Activated T-helper 17 cell treated with anti-CD3 and anti-CD28 coated beads, Interleukin-2, amount 50 U/mL, for 72 hours (primary cell): Measurements from ENCODE around the gene OLFM2. TPM values are rescaled to one million over a fixed set of nuclear protein-coding genes. Genes with fewer than 3 reads are reported as not detected.

ENCODE experiments used
- ATAC-seq: fragments of 150-1000 bp; cut with Tn5 transposase; replicated peaks from 2 replicates; pipeline ENCODE4 v1.10.0; 2021; ENCODE audit warnings: mild to moderate bottlenecking, moderate library complexity
- H3K27ac Mint-ChIP-seq: one replicate; pipeline ENCODE4 v1.8.0; 2022; ENCODE audit warnings: mixed read lengths
- H3K27me3 Mint-ChIP-seq: one replicate; pipeline ENCODE4 v1.8.0; 2022; ENCODE audit warnings: mixed read lengths
- H3K36me3 Mint-ChIP-seq: one replicate; pipeline ENCODE4 v1.8.0; 2022; ENCODE audit warnings: low read depth, mild to moderate bottlenecking, mixed read lengths
- H3K4me1 Mint-ChIP-seq: one replicate; pipeline ENCODE4 v1.8.0; 2022; ENCODE audit warnings: mixed read lengths
- H3K4me3 Mint-ChIP-seq: one replicate; pipeline ENCODE4 v1.8.0; 2022; ENCODE audit warnings: mild to moderate bottlenecking, mixed read lengths
- H3K9me3 Mint-ChIP-seq: one replicate; pipeline ENCODE4 v1.8.0; 2022; ENCODE audit warnings: mixed read lengths
- total RNA-seq, 2 donors: library from RNA; stranded (reverse); gene quantifications; one replicate each; pipeline ENCODE4 v1.2.3, GENCODE V29; 2022

OLFM2 gene
- total RNA-seq, 2 donors from 2014 or later = 1.6 to 7.4 TPM

- H3K36me3 Mint-ChIP-seq = no peaks in the 10 kb centered on the region
- no peaks in the 10 kb centered on the region for H3K4me1 Mint-ChIP-seq
- ATAC-seq = no peak
- H3K9me3 Mint-ChIP-seq = no peaks in the 10 kb centered on the region
- H3K4me3 Mint-ChIP-seq = no peak overlapping the region
- peaks cover 3% of the 10 kb centered on the region for H3K27me3 Mint-ChIP-seq
- H3K27ac Mint-ChIP-seq = no peak overlapping the region
These were observed 27.1 kb downstream of the OLFM2 start for GRCh38 chr19:9909251-9909650.

DNA sequence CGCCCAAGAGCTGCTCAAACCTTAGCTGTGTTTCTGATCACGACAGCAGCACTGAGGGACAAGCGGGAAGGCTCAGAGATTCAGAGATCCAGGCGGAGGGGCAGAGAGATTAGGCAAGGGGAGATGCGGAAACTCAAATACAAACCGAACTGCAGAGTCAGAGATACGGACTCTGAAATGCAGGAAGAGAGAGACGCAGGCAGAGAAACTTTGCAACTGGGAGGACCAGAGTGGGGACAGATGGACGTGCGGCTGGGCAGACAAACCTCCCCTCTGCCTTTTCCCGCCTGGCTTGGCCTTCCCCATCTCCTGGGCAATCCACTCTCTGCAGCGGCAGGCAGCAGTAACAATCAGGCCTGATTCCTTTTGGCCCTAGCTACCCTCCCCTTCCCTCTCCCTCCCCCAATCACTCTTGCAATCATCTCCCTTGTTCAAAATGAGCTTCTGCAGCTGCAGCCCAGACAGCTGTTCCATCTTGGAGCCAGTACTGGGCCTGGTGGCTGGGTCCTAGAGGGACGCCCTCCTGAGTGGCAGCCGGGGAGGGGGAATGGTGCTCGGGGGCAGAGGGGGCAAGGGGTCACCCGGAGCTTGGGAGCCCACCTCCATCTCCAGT lies 29.7 kb downstream of the OLFM2 start:
- Mint-ChIP-seq H3K9me3 (no peaks in the 10 kb centered on the region), H3K36me3 (no peaks in the 10 kb centered on the region)
- ATAC-seq = no peak

GRCh38 chr19:9903336-9903735 lies 33.0 kb downstream of the OLFM2 start:
- no peak overlapping the region for H3K4me3 Mint-ChIP-seq
- H3K9me3 Mint-ChIP-seq = no peaks in the 10 kb centered on the region
- ATAC-seq = no peak
- no peaks in the 10 kb centered on the region for H3K36me3 Mint-ChIP-seq
- H3K27me3 Mint-ChIP-seq = peaks cover 12% of the 10 kb centered on the region
- H3K27ac Mint-ChIP-seq = no peak overlapping the region
- H3K4me1 Mint-ChIP-seq = no peaks in the 10 kb centered on the region

More for the DNA sequence above, 29.7 kb downstream of the OLFM2 start:
- Mint-ChIP-seq H3K4me3 (no peak overlapping the region), H3K27ac (no peak overlapping the region), H3K27me3 (peaks cover 9% of the 10 kb centered on the region), H3K4me1 (no peaks in the 10 kb centered on the region)

- no peaks in the 10 kb centered on the region for H3K36me3 Mint-ChIP-seq
- H3K4me1 Mint-ChIP-seq = no peaks in the 10 kb centered on the region
- no peak overlapping the region for H3K27ac Mint-ChIP-seq
- no peak overlapping the region for H3K4me3 Mint-ChIP-seq
- H3K27me3 Mint-ChIP-seq = peaks cover 12% of the 10 kb centered on the region
- no peaks in the 10 kb centered on the region for H3K9me3 Mint-ChIP-seq
- no peak for ATAC-seq
These were observed 34.7 kb downstream of the OLFM2 start for GRCh38 chr19:9901642-9902041.

DNA sequence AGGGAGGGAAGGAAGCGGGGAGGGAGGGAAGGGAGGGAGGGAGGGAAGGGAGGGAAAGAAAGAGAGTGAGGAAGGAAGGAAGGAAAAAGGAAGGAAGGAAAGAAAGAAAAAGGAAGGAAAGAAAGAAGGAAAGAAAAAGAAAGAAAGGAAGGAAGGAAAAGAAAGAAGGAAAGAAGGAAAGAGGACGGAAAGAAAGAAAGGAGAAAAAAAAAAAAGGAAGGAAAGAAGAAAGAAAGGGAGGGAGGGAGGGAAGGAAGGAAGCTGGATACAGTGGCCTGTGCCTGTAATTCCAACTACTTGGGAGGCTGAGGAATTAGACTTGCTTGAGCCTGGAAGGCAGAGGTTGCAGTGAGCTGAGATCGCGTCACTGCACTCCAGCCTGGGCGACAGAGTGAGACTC lies 35.3 kb downstream of the OLFM2 start:
- H3K36me3 Mint-ChIP-seq = no peaks in the 10 kb centered on the region
- H3K4me3 Mint-ChIP-seq = no peak overlapping the region
- ATAC-seq = no peak
- peaks cover 12% of the 10 kb centered on the region for H3K27me3 Mint-ChIP-seq
- no peaks in the 10 kb centered on the region for H3K9me3 Mint-ChIP-seq
- no peaks in the 10 kb centered on the region for H3K4me1 Mint-ChIP-seq
- H3K27ac Mint-ChIP-seq = no peak overlapping the region

DNA sequence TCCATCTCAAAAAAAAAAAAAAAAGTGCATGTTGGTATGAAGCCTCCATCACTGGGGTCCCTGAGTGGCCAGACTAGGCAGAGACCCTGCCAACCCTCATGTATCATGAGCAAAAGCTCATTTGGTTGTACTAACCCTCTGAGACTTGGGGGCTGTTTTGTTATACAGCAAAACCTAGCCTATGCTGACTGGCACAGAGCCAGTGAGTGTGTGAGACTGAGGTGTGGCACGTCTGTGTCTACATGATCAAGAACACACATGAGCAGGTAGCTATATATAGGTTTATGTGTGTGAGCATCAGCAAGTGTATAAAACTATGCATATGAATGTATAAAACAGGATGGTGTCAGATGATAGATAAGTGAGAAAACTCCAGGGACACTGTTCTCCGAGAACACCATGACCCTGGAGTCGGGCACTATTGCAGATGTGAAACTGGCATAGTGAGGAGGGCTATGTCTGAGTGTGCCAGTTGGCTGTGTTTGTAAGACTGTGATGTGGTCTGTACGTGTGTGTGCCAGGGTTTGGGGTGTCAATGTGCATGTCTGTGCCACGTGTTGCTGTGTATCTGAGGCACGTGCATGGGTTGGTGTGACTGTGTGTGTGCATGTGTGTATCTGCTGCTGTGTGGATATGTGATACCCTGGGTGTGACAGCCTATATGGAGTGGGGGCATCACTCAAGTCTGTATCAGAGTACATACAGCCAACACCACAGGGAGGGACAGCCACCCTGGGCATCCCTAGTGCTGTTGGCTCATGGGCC lies 44.5 kb downstream of the OLFM2 start:
- no peak for ATAC-seq
- H3K4me3 Mint-ChIP-seq = no peak overlapping the region
- H3K27me3 Mint-ChIP-seq = peaks cover 11% of the 10 kb centered on the region
- H3K4me1 Mint-ChIP-seq = no peaks in the 10 kb centered on the region
- no peaks in the 10 kb centered on the region for H3K36me3 Mint-ChIP-seq
- H3K27ac Mint-ChIP-seq = no peak overlapping the region
- H3K9me3 Mint-ChIP-seq = no peaks in the 10 kb centered on the region

- Mint-ChIP-seq H3K9me3 (no peaks in the 10 kb centered on the region), H3K27me3 (peaks cover 14% of the 10 kb centered on the region), H3K36me3 (no peaks in the 10 kb centered on the region), H3K4me1 (no peaks in the 10 kb centered on the region), H3K27ac (no peak overlapping the region), H3K4me3 (no peak overlapping the region)
- no peak for ATAC-seq
These were observed 51.2 kb downstream of the OLFM2 start for GRCh38 chr19:9885077-9885552.

GRCh38 chr19:9883764-9884163 lies 52.6 kb downstream of the OLFM2 start:
- no peaks in the 10 kb centered on the region for H3K4me1 Mint-ChIP-seq
- no peak for ATAC-seq
- H3K27me3 Mint-ChIP-seq = peaks cover 11% of the 10 kb centered on the region
- H3K36me3 Mint-ChIP-seq = no peaks in the 10 kb centered on the region
- no peaks in the 10 kb centered on the region for H3K9me3 Mint-ChIP-seq
- no peak overlapping the region for H3K27ac Mint-ChIP-seq
- H3K4me3 Mint-ChIP-seq = no peak overlapping the region

DNA sequence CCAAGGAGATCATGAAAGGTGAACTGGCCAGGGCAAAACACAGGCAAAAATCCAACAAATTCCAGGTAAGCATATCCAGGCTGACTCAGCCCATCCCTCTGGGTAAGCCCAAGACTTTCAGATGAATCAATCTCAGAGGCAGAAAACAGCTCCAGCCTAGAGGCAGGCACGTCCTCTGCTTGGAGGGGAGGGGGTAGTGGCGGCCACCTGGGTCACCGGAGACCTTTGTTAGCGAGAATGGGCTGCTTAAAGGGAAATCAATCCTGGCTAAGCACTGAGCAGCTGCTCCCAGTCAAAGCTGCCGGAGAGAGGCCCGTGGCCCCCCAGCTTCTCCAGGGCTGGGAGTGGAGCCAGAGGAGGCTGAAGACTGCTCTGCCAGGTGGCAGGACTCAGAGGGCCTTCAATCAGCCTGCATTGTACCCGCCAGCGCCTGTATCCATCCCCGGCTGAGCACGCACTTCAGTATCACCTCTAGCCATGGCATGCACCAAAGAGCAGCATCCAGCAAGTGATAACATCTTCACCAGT lies 53.0 kb downstream of the OLFM2 start:
- no peak overlapping the region for H3K27ac Mint-ChIP-seq
- H3K4me3 Mint-ChIP-seq = no peak overlapping the region
- H3K27me3 Mint-ChIP-seq = peaks cover 11% of the 10 kb centered on the region
- ATAC-seq = no peak
- no peaks in the 10 kb centered on the region for H3K4me1 Mint-ChIP-seq
- no peaks in the 10 kb centered on the region for H3K36me3 Mint-ChIP-seq
- H3K9me3 Mint-ChIP-seq = no peaks in the 10 kb centered on the region

- no peaks in the 10 kb centered on the region for H3K36me3 Mint-ChIP-seq
- H3K27me3 Mint-ChIP-seq = peaks cover 3% of the 10 kb centered on the region
- H3K9me3 Mint-ChIP-seq = no peaks in the 10 kb centered on the region
- no peaks in the 10 kb centered on the region for H3K4me1 Mint-ChIP-seq
- no peak for ATAC-seq
- H3K27ac Mint-ChIP-seq = no peak overlapping the region
- H3K4me3 Mint-ChIP-seq = no peak overlapping the region
These were observed 54.6 kb downstream of the OLFM2 start for GRCh38 chr19:9881720-9882119.

- Mint-ChIP-seq H3K27ac (no peak overlapping the region), H3K27me3 (no peaks in the 10 kb centered on the region), H3K4me1 (no peaks in the 10 kb centered on the region), H3K9me3 (no peaks in the 10 kb centered on the region), H3K4me3 (no peak overlapping the region), H3K36me3 (no peaks in the 10 kb centered on the region)
- no peak for ATAC-seq
These were observed 57.7 kb downstream of the OLFM2 start for GRCh38 chr19:9878511-9879196.

- no peak overlapping the region for H3K4me3 Mint-ChIP-seq
- ATAC-seq = no peak
- H3K36me3 Mint-ChIP-seq = no peaks in the 10 kb centered on the region
- no peaks in the 10 kb centered on the region for H3K9me3 Mint-ChIP-seq
- H3K27me3 Mint-ChIP-seq = no peaks in the 10 kb centered on the region
- H3K27ac Mint-ChIP-seq = no peak overlapping the region
- no peaks in the 10 kb centered on the region for H3K4me1 Mint-ChIP-seq
These were observed 58.4 kb downstream of the OLFM2 start for GRCh38 chr19:9877780-9878510.

DNA sequence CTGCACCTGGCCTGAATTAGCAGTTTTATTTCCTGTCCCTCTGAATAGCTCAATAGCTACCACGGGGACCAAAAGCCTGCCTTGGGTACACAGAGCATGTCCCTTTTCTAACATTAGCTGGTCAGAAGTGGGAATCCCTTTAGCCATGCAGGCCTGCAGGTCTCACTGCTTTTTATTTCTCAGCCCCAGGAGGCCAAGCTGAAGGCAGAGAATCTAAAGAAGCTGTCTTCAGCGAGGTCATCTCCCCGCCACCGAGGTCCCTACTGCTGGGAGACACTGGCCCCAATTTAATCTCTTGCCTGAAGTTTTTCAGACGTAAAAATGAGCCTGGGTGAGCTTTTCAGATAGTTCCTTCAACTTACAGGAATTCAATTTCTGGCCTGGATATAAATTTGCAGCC lies 60.5 kb downstream of the OLFM2 start:
- no peak overlapping the region for H3K4me3 Mint-ChIP-seq
- H3K36me3 Mint-ChIP-seq = no peaks in the 10 kb centered on the region
- no peaks in the 10 kb centered on the region for H3K27me3 Mint-ChIP-seq
- no peak overlapping the region for H3K27ac Mint-ChIP-seq
- H3K9me3 Mint-ChIP-seq = no peaks in the 10 kb centered on the region
- ATAC-seq = no peak
- no peaks in the 10 kb centered on the region for H3K4me1 Mint-ChIP-seq

- Mint-ChIP-seq H3K9me3 (no peaks in the 10 kb centered on the region), H3K36me3 (no peaks in the 10 kb centered on the region), H3K27ac (no peak overlapping the region), H3K27me3 (no peaks in the 10 kb centered on the region), H3K4me1 (no peaks in the 10 kb centered on the region), H3K4me3 (no peak overlapping the region)
- no peak for ATAC-seq
These were observed 61.2 kb downstream of the OLFM2 start for GRCh38 chr19:9875031-9875627.
